ENCODE data around the gene SLC45A1.
A peak's percentile ranks its signal among the peaks of the same experiment; 100 is the strongest.

Gene SLC45A1

DNA sequence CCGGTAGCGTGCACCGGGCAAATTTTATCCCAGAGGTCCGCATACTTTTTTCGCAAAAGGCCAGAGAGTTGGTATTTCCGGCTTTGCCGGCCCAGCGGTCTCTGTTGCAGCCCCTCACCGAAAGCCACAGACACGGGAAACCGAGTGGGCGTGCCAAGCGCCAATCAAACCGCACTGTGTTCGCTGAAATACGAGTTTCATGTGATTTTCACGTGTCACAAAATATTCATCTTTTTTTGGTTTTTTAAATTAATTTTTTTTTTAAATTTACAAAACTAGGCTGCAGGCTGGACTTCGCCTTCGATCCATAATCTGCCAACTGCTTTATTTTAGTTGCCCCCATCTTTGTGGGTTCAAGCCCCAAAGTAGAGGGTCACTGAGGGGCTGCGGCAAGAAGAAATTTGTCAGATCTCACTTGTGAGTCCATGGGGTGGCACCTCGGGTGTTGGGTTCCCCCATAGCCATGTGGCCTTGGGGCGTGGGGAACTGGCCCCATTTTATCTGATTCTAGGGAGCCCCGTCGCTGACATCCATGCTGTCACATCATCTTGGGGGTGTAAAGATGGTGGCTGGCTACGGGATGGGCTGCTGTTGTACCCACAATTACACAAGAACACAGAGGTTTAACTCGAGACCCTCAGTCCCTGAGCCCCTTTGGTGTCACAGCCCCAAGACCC lies 20.8 kb downstream of the SLC45A1 start:
- DNase-seq: no peak

DNA sequence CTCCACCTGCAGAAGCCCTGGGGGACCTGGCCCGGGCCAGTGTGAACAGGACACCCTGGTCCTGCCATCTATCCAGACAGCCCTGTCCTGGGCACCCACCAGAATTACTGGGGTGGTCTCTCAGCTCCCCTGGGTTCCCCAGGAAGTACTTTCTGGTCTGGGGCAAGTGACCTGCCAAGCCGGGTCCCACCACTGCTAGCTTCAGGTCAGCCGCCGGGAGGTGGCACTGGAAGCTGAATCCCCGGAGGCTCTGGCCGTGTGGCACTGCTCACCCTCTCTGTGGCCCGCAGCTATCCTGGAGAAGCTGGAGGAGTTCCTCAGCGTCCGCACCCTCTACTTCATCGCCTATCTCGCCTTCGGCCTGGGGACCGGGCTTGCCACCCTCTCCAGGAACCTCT lies 21.3 kb downstream of the SLC45A1 start:
- no peak for DNase-seq

DNA sequence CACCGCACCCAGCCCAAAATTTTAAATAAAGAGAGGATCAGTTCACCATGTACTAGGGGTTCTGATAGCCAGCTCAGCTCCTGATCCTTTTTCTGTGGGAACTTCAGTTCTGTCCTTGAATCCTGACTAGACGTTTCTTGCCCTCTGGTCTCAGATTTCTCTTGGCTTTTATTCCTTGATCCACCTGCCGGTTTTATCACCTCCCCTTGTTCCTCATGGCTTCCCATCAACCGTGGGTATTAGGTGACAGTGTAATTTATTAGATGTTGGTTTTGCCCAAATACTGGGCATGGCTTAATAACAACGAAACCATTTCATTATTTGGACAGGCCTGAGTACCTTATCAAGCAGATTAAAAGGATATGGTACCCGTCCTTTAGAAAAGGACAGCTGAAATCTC lies 22.5 kb downstream of the SLC45A1 start:
- DNase-seq: no peak

DNA sequence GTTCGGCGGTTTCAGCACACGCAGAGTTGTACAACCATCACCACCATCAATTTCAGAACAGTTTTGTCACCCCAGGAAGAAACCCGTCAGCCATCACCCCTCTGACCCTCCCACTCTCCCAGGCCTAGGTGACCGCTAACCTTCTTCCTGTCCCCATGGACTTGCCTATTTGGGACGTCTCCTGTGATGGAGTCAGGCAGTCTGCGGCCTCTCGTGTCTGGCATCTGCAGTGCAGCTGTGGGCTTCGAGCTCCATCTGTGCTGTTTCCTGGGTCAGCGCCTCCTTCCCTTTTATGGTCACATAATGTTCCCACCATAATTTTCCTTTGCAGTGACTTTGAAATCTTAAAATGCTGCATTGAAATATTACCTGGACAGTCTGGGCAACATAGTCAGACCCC lies 24.4 kb downstream of the SLC45A1 start:
- DNase-seq: no peak

DNA sequence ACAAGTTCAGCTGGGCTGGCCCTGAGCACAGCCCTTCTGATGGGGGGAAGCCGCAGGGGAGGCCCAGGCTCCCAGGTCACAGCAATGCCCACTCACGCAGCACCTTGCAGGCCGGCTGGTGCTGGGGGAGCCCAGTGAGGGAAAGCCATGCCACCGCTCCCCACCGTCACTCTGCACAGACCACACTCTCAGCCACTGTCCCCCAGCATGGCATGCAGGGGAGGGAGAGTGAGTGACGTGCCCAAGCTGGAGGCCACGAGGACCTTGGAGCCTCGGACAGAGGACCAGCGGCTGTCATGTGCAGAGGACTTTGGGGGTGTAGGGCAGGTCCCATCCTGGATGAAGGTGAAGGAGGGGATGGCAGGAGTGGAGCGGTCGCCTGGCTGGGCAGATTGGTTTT lies 25.1 kb downstream of the SLC45A1 start:
- no peak for DNase-seq

DNA sequence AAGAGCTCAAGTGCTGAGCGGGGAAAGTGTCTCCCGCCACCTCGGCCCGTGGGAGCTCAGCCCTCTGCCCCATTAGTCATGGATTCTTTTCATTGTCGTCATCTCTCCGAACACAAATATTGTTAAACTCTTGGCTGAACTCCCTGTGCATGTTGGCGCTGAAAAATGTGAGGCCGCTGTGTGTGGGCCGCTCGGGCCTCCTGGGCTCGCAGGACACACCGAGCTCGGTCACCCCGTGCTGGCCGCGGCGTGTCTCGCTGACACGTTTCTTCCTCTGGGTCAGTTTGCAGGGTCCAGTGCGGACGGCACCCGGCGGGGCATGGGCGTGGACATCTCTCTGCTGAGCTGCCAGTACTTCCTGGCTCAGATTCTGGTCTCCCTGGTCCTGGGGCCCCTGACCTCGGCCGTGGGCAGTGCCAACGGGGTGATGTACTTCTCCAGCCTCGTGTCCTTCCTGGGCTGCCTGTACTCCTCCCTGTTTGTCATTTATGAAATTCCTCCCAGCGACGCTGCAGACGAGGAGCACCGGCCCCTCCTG lies 25.6 kb downstream of the SLC45A1 start:
- DNase-seq: no peak

DNA sequence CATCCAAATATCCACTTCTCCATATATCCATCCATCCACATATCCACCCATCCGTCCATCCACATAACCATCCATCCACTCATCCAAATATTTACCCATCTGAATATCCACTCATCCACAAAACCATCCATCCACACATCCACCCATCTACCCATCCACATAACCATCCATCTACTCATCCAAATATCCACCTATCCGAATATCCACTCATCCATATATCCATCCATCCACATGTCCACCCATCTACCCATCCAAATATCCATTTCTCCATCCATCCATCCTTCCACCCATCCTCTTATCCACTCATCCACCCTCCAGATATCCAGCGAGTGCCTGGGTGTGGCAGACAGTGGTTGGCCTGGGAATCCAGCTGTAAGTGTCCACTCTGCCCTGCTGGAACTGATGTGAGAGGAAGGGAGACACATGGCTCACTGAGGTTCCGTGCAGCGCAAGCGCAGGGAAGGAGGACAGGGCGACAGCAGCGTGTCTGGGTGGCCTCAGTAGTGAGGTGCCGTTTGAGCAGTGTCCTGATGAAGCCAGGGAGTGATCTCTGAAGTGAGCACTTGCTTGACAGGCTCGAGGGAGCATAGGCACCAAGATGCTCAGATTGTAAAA lies 27.1 kb downstream of the SLC45A1 start:
- DNase-seq: no peak

DNA sequence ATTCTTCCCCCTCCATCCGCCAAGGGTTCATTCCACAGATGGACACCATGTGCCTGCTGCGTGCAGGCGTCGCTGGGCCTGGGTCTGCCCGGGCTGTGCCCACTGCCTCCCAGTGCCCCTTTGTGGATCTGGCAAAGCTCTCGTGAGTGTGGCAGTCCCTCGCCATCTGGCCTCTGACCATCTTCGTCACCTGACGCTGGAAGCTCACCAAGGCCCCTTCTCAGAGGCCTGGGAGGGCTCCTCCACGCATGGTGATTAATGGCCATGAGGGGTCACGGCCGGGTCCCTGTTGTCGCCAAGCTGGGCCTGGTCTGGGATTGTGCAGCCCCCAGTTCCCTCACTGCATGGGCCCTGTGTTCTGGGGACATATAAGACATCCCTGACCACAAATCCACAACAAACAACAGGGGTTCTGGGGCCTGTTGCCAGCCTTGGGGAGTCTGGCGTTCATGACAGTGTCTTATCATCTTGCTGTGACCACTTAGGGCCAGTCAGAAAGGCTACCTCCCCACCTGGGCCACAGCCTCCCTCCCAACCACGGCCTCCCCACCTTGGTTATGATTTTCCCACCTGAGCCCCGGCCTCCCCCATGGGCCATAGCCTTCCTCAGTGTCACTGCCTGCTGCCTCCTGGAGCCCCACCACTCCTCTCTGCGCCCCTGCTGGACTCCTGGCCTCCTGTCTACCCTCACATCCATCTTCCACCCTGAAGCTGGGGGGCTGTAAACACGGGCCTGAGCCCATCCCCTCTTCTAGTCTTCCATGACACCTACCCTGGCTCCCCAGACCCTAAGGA lies 27.9 kb downstream of the SLC45A1 start:
- DNase-seq: no peak

DNA sequence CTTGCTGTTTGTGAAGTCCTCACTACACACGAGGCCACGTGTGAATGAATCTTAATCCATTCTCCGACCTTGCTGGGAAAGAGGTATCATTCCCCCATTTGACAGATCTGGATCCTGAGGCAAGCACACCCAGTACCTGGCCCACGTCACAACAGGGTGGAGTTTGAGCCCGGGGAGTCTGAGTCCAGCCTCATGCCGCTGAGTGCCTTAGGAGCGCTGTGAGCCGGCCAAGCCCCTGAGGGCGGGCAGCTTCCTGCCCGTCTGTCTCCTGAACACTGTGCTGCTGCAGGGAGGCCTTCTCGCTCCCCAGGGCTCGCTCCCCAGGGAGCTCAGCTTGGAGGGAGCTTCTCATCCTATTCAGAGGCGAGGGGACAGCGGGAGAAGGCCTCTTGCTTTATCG lies 29.7 kb downstream of the SLC45A1 start:
- DNase-seq: no peak

DNA sequence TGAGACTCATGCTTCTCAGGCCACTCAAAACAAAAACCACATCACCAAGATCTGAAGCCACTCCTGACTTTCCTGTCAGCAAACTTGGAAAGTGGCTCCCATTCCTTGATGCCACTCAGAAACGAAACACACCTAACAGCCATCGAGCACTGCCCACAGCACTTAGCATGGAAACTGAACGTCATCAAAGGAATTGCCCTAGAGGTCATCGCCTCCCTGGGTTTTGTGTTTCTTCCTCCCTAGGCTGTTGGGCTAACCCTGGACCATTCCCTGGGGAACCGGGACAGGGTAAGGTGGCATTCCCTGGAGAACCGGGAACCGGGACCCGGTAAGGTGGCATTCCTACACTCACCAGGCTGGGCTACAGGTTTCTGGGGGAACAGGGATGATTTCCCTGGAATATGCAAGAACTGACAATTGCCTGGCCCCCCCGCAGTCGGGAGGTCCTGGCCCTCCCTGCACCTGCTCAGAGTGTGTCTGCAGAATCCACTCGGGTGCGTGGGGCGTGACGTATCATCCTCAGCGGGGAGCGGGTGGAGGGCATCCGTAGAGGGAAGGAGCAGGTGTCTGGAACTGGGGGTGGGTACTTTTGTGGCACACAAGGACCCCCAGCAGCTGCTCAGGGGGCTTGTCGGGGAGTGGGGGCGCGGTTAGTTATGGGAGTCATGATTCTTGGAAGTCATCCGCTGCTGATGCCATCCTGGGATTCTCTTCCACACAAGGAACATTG lies 30.3 kb downstream of the SLC45A1 start:
- DNase-seq: no peak

DNA sequence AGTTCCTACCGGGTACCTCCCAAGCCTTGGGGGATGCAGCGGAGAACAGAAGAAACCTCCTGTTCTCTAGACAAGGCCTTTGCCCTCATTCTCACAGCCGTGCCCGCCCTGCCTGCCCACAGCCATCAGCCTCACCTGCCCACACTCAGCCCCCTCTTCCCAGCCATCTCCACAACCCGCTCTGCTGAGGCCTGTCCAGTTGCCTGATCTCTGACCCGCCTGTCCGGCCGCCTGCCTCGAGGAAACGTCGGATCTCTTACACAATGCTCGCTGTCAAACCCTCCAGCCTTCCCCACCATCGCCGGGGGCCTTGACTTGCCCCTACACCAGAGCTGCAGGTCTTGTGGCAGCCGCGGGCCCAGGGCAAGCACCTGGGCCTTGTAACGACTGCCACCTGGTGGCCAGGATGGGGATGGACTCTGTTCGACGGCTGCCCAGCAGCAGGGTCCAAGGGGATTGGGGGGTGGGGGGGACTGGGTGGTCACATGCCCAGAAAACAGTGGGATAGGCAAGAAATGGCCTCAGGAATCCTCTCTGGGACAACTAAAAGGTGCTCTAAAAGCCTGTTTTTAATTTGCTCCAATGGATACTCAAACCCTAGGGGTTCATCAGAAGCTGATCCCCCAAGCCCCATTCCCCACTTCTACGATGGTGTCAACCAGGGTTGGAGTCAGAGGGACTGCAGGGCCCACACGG lies 31.0 kb downstream of the SLC45A1 start:
- DNase-seq: peak; percentile 64

DNA sequence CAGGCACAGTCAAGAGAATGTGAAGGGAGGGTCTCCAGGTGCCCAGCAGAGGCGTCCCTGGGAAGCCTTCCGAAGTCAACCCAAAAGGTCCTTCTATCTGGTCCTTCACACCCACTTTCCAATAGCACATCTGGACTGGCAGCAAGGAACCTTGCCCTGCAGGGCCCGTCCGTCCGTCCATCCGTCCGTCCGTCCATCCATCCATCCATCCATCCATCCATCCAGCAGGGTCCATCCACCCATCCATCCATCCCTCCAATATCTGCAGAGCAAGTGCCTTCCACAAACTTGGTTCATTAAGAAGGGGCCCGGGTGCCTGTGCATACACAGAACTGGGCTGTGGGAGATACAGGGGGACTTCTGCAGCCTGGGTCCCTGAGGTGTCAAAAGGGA lies 31.6 kb downstream of the SLC45A1 start:
- no peak for DNase-seq

DNA sequence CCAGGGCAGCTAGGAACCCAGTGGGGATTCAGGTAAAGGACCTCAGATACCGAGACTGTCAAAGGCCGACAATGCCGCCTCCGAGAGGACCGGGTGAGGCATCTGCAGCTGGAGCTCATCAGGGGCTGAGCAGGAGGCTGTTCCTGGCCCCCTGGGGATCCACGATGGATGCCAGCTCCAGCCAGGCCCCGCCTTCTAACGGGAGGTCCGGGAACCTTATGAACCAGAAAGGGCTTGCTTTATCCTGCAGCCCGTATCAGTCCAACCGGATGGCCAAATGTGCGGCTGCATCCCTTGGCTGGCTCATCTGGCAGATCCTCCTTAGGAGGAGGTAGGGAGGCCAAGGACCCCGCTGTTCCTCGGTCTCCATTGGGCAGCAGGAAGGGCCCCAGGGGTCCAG lies 32.0 kb downstream of the SLC45A1 start:
- DNase-seq: no peak

DNA sequence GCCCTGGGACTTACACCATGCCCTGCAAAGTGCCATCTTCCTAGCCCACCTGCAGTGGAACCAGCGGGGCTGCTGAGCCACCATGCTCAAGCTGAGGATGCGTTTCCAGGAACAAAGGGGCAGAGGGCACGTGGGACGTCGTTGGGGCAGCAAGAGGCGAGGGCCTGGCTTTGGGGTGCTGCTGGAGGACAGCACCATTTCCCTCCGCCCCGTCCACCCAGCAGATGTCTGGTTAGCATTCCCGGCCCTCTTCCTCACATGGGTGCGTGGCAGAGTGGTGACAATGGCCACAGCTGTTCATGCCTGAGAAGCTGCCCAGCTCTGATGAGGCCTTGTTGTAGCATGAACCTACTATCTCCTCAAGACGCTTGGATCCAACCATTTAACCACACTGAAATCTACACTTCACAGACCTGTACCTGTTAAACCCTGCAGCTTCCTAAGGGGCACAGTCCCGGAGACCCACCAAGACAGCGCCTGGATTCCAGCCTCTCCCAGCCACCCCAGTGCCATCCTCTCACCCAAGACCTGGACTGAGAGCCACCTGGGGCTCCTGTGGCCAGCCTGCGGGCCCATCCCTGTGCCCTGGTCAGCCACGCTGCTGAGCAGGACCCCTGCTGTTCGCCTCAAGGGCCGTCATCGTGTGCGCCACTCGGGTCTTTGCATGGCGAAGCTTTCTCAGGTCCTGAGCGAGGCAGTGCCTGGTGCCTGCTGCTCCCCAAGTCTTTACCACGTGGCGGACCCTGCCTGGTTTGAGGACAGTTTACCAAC lies 33.2 kb downstream of the SLC45A1 start:
- no peak for DNase-seq

DNA sequence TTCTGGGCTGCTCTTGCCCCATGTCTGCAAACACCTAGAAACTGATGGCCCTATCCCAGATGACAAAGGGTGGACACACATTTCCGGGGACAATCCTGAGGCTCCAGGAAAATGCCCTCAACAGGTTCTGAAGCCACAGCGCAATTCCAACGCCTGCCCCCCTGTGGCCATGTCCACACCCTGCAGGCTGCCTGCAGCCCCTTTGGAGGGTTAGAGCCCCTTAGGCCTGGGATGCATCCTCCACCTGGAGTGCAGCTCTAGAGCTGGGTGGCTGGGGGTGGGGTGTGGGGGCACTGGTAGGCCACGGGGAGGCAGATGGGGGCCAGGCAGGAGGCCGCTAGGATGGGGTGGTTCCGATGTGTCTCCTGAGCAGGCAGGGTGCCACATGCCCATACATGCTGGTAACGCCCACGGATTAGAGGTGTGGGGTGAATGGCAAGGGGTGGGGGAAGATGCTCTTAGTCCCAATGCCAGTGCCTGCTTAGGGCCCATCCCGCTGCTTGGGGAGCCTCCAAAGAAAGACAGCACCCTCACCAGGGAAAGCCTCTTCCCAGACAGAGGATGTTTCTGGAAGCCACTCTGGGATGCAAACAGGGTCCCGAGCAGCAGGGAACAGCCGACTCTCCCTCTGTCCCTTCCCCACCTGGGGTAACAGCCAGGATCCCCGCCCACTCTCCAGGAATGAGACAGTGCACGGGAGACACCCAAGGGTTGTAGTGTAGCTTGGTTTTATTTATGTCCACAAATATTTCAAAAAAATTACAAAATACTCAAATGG lies 34.0 kb downstream of the SLC45A1 start:
- DNase-seq: no peak

DNA sequence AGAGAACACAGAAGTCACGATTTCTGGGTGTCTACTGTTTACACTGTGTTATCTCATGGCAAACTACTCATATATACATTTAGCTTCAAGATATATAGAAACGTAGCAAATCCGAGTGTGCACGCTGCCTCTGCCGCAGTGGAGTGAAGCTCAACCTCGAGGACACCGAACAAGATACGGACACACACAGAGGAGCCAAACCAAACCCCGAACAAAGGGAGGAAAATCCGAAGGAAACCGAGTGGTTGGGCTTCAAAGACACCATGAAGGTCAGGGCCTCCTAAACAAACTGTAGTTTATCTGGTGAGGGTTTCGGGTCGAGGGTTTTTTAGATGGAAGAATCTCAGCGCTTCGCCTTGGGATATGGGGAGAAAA lies 34.5 kb downstream of the SLC45A1 start:
- no peak for DNase-seq

DNA sequence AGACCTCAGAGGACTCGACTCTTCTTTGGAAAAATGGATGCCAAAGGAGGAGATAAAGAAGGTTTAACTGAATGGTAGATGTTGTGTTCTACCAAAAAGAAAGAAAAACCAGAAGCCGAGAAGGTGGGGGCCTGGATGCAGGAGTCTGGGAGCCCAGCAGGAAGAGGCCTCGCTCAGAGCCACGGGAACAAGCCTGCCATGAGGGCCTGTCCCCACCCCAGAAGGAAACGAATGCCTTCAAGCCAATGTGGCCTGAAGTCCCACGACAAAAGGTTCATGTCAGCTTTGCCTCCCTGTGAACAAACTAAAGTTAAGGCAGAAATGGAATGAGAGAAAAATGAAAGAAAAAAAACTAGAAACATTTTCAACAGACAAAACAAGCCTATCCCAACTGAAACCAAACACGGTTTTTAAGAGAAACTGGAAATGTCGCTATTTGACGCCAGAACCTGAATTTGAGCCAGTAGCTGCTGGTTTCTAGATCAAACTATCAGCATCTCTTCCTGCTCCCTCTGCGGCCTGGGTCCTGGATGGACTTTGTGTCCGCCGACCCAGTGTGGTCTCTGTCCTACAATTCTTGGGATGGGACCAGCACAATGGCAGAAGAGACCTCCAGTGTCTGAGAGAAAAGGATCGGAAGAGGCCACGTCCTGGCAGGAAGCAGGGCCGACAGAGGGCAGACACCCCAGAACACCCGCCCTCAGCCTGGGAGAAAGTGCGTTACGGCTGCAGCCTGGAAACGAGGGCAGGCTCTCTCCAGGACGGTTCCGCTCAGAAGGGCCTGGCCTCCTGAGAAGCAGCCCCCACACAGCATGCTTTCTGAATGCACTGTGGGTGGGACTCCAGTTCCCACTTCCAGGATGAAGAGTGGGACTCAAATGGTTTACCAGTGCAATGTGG lies 35.2 kb downstream of the SLC45A1 start:
- DNase-seq: no peak

DNA sequence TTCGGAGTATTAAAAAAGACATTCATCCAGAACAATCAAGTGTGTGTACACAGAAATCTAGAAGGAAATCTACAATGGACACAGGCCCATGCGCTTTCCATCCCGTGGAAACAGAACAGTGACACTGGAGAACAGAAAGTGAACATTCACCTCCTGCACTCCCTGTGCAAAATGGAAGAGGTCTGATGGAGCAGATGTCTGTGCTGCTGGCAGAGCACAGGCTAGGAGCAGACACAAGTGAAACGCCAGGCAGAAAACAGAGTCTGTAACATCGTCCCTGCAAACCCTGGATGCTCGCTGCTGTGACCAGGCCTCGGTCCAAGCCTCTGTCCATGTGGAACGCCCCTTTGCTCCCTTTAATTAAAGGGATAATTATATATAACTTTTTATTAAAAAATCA lies 36.1 kb downstream of the SLC45A1 start:
- DNase-seq: no peak

DNA sequence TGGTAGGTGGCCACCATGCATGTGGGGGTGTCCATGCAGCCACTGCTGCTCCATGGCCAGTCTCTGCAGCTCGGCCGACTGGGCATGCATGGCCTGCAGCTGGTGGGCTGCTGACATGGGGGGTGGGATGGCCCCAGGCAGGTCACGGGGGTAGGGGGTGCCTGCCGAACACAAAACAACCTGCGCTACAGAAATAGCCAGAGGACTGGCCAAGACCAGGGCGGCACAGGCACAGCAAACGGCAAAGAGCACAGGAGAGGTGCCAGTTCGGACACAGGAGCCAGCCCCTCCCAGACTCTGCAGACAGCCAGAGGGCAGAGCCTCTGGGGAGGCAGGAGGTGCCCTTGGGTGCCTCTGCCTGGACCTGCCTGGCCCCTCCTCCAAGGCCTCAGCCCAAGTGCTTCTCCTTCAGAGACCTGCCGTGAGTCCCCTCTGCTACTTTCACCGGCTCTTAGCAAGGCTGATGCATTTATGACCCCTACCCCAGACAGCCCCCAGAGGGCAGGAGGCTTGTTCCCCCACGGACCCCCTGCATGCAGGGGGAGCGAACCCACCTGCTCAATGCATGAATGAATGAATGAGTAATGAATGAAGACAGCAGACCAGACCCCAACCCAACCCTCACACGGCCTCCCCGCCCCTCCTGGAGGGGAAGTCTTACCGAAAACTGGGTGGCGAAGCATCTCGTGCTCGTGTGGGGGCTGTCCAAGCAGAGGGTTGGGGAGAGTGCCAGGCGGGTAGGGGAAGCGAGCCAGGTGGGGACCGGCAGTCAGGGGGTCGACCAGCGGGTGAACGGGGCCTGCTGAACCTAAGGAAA lies 37.7 kb downstream of the SLC45A1 start:
- DNase-seq: no peak
